KMS-11 (cell line): Measurements from ENCODE around the gene CALN1.

Source experiments
- H2AFZ ChIP-seq: fragments of 200-600 bp; sonication (generic); 2 replicates; pipeline ENCODE4 v1.6.1; 2016; ENCODE audit warnings: antibody characterized with exemption, mixed run types, low read depth
- H3K27ac ChIP-seq: fragments of 200-600 bp; sonication (generic); 2 replicates; pipeline ENCODE4 v1.6.1; 2016; ENCODE audit warnings: mild to moderate bottlenecking, mixed run types
- H3K27me3 ChIP-seq: fragments of 200-600 bp; sonication (generic); 2 replicates; pipeline ENCODE4 v1.6.1; 2017; ENCODE audit warnings: mild to moderate bottlenecking, low read depth, mixed run types, moderate library complexity; ENCODE audit not compliant: insufficient read depth
- H3K36me3 ChIP-seq: fragments of 200-600 bp; sonication (generic); 2 replicates; pipeline ENCODE4 v1.6.1; 2017; ENCODE audit warnings: mild to moderate bottlenecking, mixed run types; ENCODE audit not compliant: insufficient read depth
- H3K4me1 ChIP-seq: fragments of 200-600 bp; sonication (generic); 2 replicates; pipeline ENCODE4 v1.6.1; 2016; ENCODE audit warnings: mild to moderate bottlenecking, low read depth, mixed run types; ENCODE audit not compliant: poor library complexity, severe bottlenecking
- H3K4me2 ChIP-seq: fragments of 200-600 bp; sonication (generic); 2 replicates; pipeline ENCODE4 v1.7.0; 2016; ENCODE audit warnings: mild to moderate bottlenecking, mixed run types
- H3K4me3 ChIP-seq: fragments of 200-600 bp; sonication (generic); IDR thresholded peaks from 2 replicates; pipeline ENCODE4 v1.6.1; 2017; ENCODE audit warnings: low read depth, low read length, mixed read lengths; ENCODE audit not compliant: insufficient read depth
- H3K79me2 ChIP-seq: fragments of 200-600 bp; sonication (generic); 2 replicates; pipeline ENCODE4 v1.6.1; 2016; ENCODE audit warnings: low read depth, mixed run types; ENCODE audit not compliant: insufficient read depth
- H3K9ac ChIP-seq: fragments of 200-600 bp; sonication (generic); 2 replicates; pipeline ENCODE4 v1.6.1; 2016; ENCODE audit warnings: mild to moderate bottlenecking, mixed run types
- H4K20me1 ChIP-seq: fragments of 200-600 bp; sonication (generic); 2 replicates; pipeline ENCODE4 v1.6.1; 2016; ENCODE audit warnings: mild to moderate bottlenecking, mixed run types; ENCODE audit not compliant: insufficient read depth
- CTCF ChIP-seq: fragments of 200-600 bp; sonication (generic); conservative IDR thresholded peaks from 2 replicates; pipeline ENCODE4 v1.6.1; 2017; ENCODE audit warnings: low read depth, mild to moderate bottlenecking, antibody characterized with exemption, low read length, moderate library complexity, mixed read lengths

The CALN1 gene

GRCh38 chr7:72170475-72170874, 241.7 kb downstream of the CALN1 start:
- H3K36me3 ChIP-seq = no peaks in the 10 kb centered on the region
- H3K79me2 ChIP-seq = no peaks in the 10 kb centered on the region
- H3K27ac ChIP-seq = no peak overlapping the region
- H3K9ac ChIP-seq = no peak overlapping the region
- no peak for TF ChIP-seq CTCF
- H3K4me3 ChIP-seq = no peak overlapping the region
- H3K4me1 ChIP-seq = no peaks in the 10 kb centered on the region
- H3K4me2 ChIP-seq = no peak overlapping the region
- no peaks in the 10 kb centered on the region for H4K20me1 ChIP-seq
- H3K27me3 ChIP-seq = no peaks in the 10 kb centered on the region
- no peak overlapping the region for H2AFZ ChIP-seq

GRCh38 chr7:72163271-72163670, 248.9 kb downstream of the CALN1 start:
- Histone ChIP-seq H3K27ac (no peak overlapping the region), H3K79me2 (no peaks in the 10 kb centered on the region), H3K36me3 (no peaks in the 10 kb centered on the region), H2AFZ (no peak overlapping the region), H4K20me1 (no peaks in the 10 kb centered on the region), H3K9ac (no peak overlapping the region), H3K4me3 (no peak overlapping the region), H3K27me3 (no peaks in the 10 kb centered on the region; the same call in 1 of the 2 replicates), H3K4me2 (no peak overlapping the region), H3K4me1 (no peaks in the 10 kb centered on the region)
- no peak for TF ChIP-seq CTCF

GRCh38 chr7:72161534-72161933, 250.6 kb downstream of the CALN1 start:
- Histone ChIP-seq H2AFZ (no peak overlapping the region), H3K4me3 (no peak overlapping the region), H3K4me2 (no peak overlapping the region), H3K27me3 (no peaks in the 10 kb centered on the region; the same call in 1 of the 2 replicates), H3K4me1 (no peaks in the 10 kb centered on the region), H3K79me2 (no peaks in the 10 kb centered on the region), H3K36me3 (no peaks in the 10 kb centered on the region), H3K9ac (no peak overlapping the region), H3K27ac (no peak overlapping the region), H4K20me1 (no peaks in the 10 kb centered on the region)
- TF ChIP-seq CTCF = no peak; the same call in 1 of the 2 replicates

GRCh38 chr7:72159911-72160310, 252.2 kb downstream of the CALN1 start:
- H3K9ac ChIP-seq = no peak overlapping the region
- H3K36me3 ChIP-seq = no peaks in the 10 kb centered on the region
- no peaks in the 10 kb centered on the region; the same call in 1 of the 2 replicates for H3K27me3 ChIP-seq
- H2AFZ ChIP-seq = no peak overlapping the region
- H3K4me3 ChIP-seq = no peak overlapping the region
- H3K4me1 ChIP-seq = no peaks in the 10 kb centered on the region
- TF ChIP-seq CTCF = no peak
- no peaks in the 10 kb centered on the region for H4K20me1 ChIP-seq
- no peak overlapping the region for H3K27ac ChIP-seq
- H3K4me2 ChIP-seq = no peak overlapping the region
- H3K79me2 ChIP-seq = no peaks in the 10 kb centered on the region
